GM12878 (cell line): ENCODE results near the gene ART4.

Experiments used
- CBX5 ChIP-seq: sonication (generic); IDR thresholded peaks from 2 replicates; pipeline ENCODE4 v1.6.1; 2016; ENCODE audit warnings: low read depth, moderate library complexity, mild to moderate bottlenecking, inconsistent platforms
- CHD1 ChIP-seq: IDR thresholded peaks from 2 replicates; pipeline ENCODE4 v1.6.1; 2012; ENCODE audit warnings: low read depth, low read length, improper control_type of control experiment
- EGR1 ChIP-seq, 2 experiments: IDR thresholded peaks; 1 replicate in 1 of 2; 2 replicates in 1 of 2; pipeline ENCODE4 v1.6.1; 2011 to 2012; ENCODE audit warnings: low read depth in 2 of 2, low read length in 2 of 2, borderline replicate concordance in 1 of 2, mild to moderate bottlenecking in 1 of 2, moderate library complexity in 1 of 2
- EP300 ChIP-seq, 2 experiments: fragments of 150-350 bp in 1 of 2; IDR thresholded peaks; 2 replicates each; pipeline ENCODE4 v1.6.1; 2011 to 2012; ENCODE audit warnings: low read depth in 2 of 2, low read length in 2 of 2, borderline replicate concordance in 1 of 2, improper control_type of control experiment in 1 of 2, inconsistent platforms in 1 of 2; ENCODE audit not compliant: control insufficient read depth in 1 of 2
- FOXK2 ChIP-seq: fragments of 450-650 bp; IDR thresholded peaks from 2 replicates; pipeline ENCODE4 v1.6.1; 2017; ENCODE audit warnings: mild to moderate bottlenecking, moderate library complexity
- JUNB ChIP-seq: IDR thresholded peaks from 2 replicates; pipeline ENCODE4 v1.6.1; 2016; ENCODE audit warnings: antibody characterized with exemption, mild to moderate bottlenecking
- NFYA ChIP-seq: IDR thresholded peaks from 2 replicates; pipeline ENCODE4 v1.6.1; 2011; ENCODE audit warnings: low read depth, mild to moderate bottlenecking, low read length, improper control_type of control experiment, borderline replicate concordance
- POLR2AphosphoS2 ChIP-seq: IDR thresholded peaks from 2 replicates; pipeline ENCODE4 v1.6.1; 2011; ENCODE audit warnings: low read depth, mild to moderate bottlenecking, low read length, improper control_type of control experiment, moderate library complexity
- SMAD1 ChIP-seq: fragments of 450-650 bp; IDR thresholded peaks from 2 replicates; pipeline ENCODE4 v1.6.1; 2018; ENCODE audit warnings: mild to moderate bottlenecking, low read depth; ENCODE audit not compliant: partially characterized antibody
- YY1 ChIP-seq: IDR thresholded peaks from 2 replicates; pipeline ENCODE4 v1.6.1; 2011; ENCODE audit warnings: low read depth, mild to moderate bottlenecking, low read length
- TF ChIP-seq, protein P1 (sequence below), 3 experiments: IDR thresholded peaks in 2 of 3; conservative IDR thresholded peaks in 1 of 3; 2 replicates each; pipeline ENCODE4 v1.5.1; 2011; ENCODE audit warnings: low read depth in 3 of 3, low read length in 3 of 3, mild to moderate bottlenecking in 3 of 3, control low read depth in 2 of 3, moderate library complexity in 2 of 3, inconsistent platforms in 1 of 3, mixed read lengths in 1 of 3; ENCODE audit not compliant: control insufficient read depth in 2 of 3, insufficient read depth in 1 of 3; ENCODE audit errors: extremely low read depth in 1 of 3

- TF ChIP-seq, protein P1, sequence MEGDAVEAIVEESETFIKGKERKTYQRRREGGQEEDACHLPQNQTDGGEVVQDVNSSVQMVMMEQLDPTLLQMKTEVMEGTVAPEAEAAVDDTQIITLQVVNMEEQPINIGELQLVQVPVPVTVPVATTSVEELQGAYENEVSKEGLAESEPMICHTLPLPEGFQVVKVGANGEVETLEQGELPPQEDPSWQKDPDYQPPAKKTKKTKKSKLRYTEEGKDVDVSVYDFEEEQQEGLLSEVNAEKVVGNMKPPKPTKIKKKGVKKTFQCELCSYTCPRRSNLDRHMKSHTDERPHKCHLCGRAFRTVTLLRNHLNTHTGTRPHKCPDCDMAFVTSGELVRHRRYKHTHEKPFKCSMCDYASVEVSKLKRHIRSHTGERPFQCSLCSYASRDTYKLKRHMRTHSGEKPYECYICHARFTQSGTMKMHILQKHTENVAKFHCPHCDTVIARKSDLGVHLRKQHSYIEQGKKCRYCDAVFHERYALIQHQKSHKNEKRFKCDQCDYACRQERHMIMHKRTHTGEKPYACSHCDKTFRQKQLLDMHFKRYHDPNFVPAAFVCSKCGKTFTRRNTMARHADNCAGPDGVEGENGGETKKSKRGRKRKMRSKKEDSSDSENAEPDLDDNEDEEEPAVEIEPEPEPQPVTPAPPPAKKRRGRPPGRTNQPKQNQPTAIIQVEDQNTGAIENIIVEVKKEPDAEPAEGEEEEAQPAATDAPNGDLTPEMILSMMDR (IDR thresholded peaks at IDR 0.05 in 2 of 3, conservative IDR thresholded peaks at IDR 0.05 in 1 of 3; ENCODE audit: control insufficient read depth in 2 of 3, extremely low read depth in 1 of 3, insufficient read depth in 1 of 3, low read depth in 3 of 3, low read length in 3 of 3) = no peak
- TF ChIP-seq CBX5 (no peak), EP300 (IDR thresholded peaks at IDR 0.05; ENCODE audit: borderline replicate concordance in 1 of 2, control insufficient read depth in 1 of 2, low read depth in 2 of 2, low read length in 2 of 2) (no peak), CHD1 (no peak), SMAD1 (no peak), YY1 (no peak), POLR2AphosphoS2 (no peak), EGR1 (IDR thresholded peaks at IDR 0.05; ENCODE audit: borderline replicate concordance in 1 of 2, low read depth in 2 of 2, low read length in 2 of 2) (no peak), NFYA (no peak), JUNB (no peak), FOXK2 (no peak)
These were observed 1.6 kb downstream of the ART4 start for GRCh38 chr12:14841761-14842160.
